Epidermal melanocyte (primary cell): Measurements from ENCODE around the gene ADAM15.

Source experiments
- DNase-seq: peaks from one replicate; pipeline ENCODE4 v3.0.0; 2011; ENCODE audit warnings: low spot score; ENCODE audit not compliant: insufficient read length

The ADAM15 gene

GRCh38 chr1:155072531-155073289 lies 21.6 kb downstream of the ADAM15 start:
- DNase-seq = no peak

- no peak for DNase-seq
Measured at GRCh38 chr1:155073377-155074242, 22.5 kb downstream of the ADAM15 start.

GRCh38 chr1:155075535-155075934 lies 24.4 kb downstream of the ADAM15 start:
- DNase-seq = no peak

- no peak for DNase-seq
Measured at GRCh38 chr1:155076371-155076770, 25.3 kb downstream of the ADAM15 start.

GRCh38 chr1:155077346-155077745 lies 26.2 kb downstream of the ADAM15 start:
- DNase-seq = no peak

- DNase-seq = no peak
Measured at GRCh38 chr1:155077758-155078445, 26.8 kb downstream of the ADAM15 start.

- DNase-seq = peak; percentile 89
Measured at GRCh38 chr1:155078469-155079209, 27.5 kb downstream of the ADAM15 start, which contains the start of gene EFNA3. Gene EFNA3, plus strand, starts transcription at chr1:155078837. Its CDS starts 105 bp downstream, at chr1:155078942.

GRCh38 chr1:155079210-155079486 lies 28.0 kb downstream of the ADAM15 start:
- no peak for DNase-seq

- DNase-seq = no peak
Measured at GRCh38 chr1:155079487-155080311, 28.6 kb downstream of the ADAM15 start.

- DNase-seq = no peak
Measured at GRCh38 chr1:155080312-155081228, 29.5 kb downstream of the ADAM15 start.

GRCh38 chr1:155081472-155082300 lies 30.6 kb downstream of the ADAM15 start:
- DNase-seq = no peak

GRCh38 chr1:155082301-155083051 lies 31.4 kb downstream of the ADAM15 start:
- DNase-seq = no peak

- DNase-seq = no peak
Measured at GRCh38 chr1:155083052-155083541, 32.0 kb downstream of the ADAM15 start.

GRCh38 chr1:155083865-155084721 lies 33.0 kb downstream of the ADAM15 start:
- no peak for DNase-seq

GRCh38 chr1:155084722-155085503 lies 33.8 kb downstream of the ADAM15 start:
- peak; percentile 99 for DNase-seq
